H1 (cell line): Measurements from ENCODE around the gene PITPNC1. TPM values are rescaled to one million over a fixed set of nuclear protein-coding genes. Genes with fewer than 3 reads are reported as not detected.

Experiments
- CTCF ChIA-PET: fragments of 300-600 bp; sonication (Branson Sonifier 250); formaldehyde crosslinking; loops from one replicate; lab custom pipeline; 2021; ENCODE audit not compliant: partially characterized antibody; lab: Charles Lee
- POLR2A ChIA-PET: fragments of 300-600 bp; sonication (Branson Sonifier 250); formaldehyde crosslinking; loops from one replicate; lab custom pipeline; 2021; ENCODE audit warnings: inconsistent platforms; ENCODE audit not compliant: partially characterized antibody; lab: Charles Lee
- DNase-seq, 2 experiments: peaks; one replicate each; pipeline versions ENCODE4 v3.0.0 to v3.0.0-alpha.2; 2010 to 2022; ENCODE audit warnings: low spot score in 2 of 2, low read depth in 1 of 2, mixed read lengths in 1 of 2
- FAIRE-seq: peaks from 2 replicates; lab custom pipeline; 2011; peaks lifted over from hg19 to GRCh38; lab: Jason Lieb, UNC
- H2AFZ ChIP-seq: 2 replicates; pipeline ENCODE4 v1.8.1; 2012; ENCODE audit warnings: low read length, inconsistent platforms
- H2AK5ac ChIP-seq: 2 replicates; pipeline ENCODE4 v1.6.1; 2013; ENCODE audit warnings: low read depth, low read length
- H2BK120ac ChIP-seq: replicated peaks from 2 replicates; pipeline ENCODE3; 2013; ENCODE audit warnings: low read depth, low read length, inconsistent platforms
- H2BK12ac ChIP-seq: 2 replicates; pipeline ENCODE4 v1.6.1; 2013; ENCODE audit warnings: low read depth, low read length
- H2BK15ac ChIP-seq: 2 replicates; pipeline ENCODE4 v1.6.1; 2013; ENCODE audit warnings: low read length
- H2BK20ac ChIP-seq: 2 replicates; pipeline ENCODE4 v1.6.1; 2013; ENCODE audit warnings: low read length
- H2BK5ac ChIP-seq: 2 replicates; pipeline ENCODE4 v1.6.1; 2013; ENCODE audit warnings: low read depth, low read length
- H3K14ac ChIP-seq: 2 replicates; pipeline ENCODE4 v1.6.1; 2013; ENCODE audit warnings: inconsistent platforms; ENCODE audit not compliant: insufficient read length
- H3K18ac ChIP-seq: 2 replicates; pipeline ENCODE4 v1.6.1; 2013; ENCODE audit warnings: low read length; ENCODE audit errors: extremely low read depth
- H3K23ac ChIP-seq: 2 replicates; pipeline ENCODE4 v1.6.1; 2013; ENCODE audit warnings: inconsistent platforms; ENCODE audit not compliant: insufficient read length
- H3K23me2 ChIP-seq: 2 replicates; pipeline ENCODE4 v1.6.1; 2013; ENCODE audit warnings: low read depth, low read length
- H3K27ac ChIP-seq: 2 replicates; pipeline ENCODE4 v1.6.1; 2011; ENCODE audit warnings: low read depth, low read length, inconsistent platforms
- H3K27me3 ChIP-seq, 4 experiments: replicated peaks in 1 of 4; 1 replicate in 1 of 4; 2 replicates in 3 of 4; pipeline versions ENCODE4 v1.6.1 to v1.8.1; 2011 to 2013; ENCODE audit warnings: low read length in 3 of 4, mild to moderate bottlenecking in 3 of 4, inconsistent platforms in 2 of 4, mixed read lengths in 2 of 4, moderate library complexity in 1 of 4; ENCODE audit not compliant: control insufficient read depth in 3 of 4, insufficient read depth in 3 of 4; ENCODE audit errors: extremely low read depth in 1 of 4
- H3K36me3 ChIP-seq, 4 experiments: 2 replicates each; pipeline versions ENCODE4 v1.6.1 to v1.8.1; 2011 to 2013; ENCODE audit warnings: mild to moderate bottlenecking in 4 of 4, low read length in 3 of 4, moderate library complexity in 2 of 4, control low read depth in 1 of 4, inconsistent platforms in 1 of 4; ENCODE audit not compliant: insufficient read depth in 4 of 4, control insufficient read depth in 2 of 4
- H3K4ac ChIP-seq: replicated peaks from 2 replicates; pipeline ENCODE3; 2013; ENCODE audit warnings: low read length, low read depth, mixed read lengths, inconsistent platforms; ENCODE audit not compliant: insufficient read length
- H3K4me1 ChIP-seq, 4 experiments: replicated peaks in 1 of 4; 1 replicate in 1 of 4; 2 replicates in 3 of 4; pipeline versions ENCODE4 v1.6.1 to v1.8.1; 2011 to 2013; ENCODE audit warnings: low read length in 3 of 4, inconsistent platforms in 2 of 4, mixed read lengths in 1 of 4; ENCODE audit not compliant: insufficient read depth in 4 of 4, control insufficient read depth in 3 of 4
- H3K4me2 ChIP-seq, 2 experiments: 2 replicates each; pipeline versions ENCODE4 v1.6.1 to v1.8.1; 2011 to 2013; ENCODE audit warnings: low read depth in 2 of 2, low read length in 2 of 2, control low read depth in 1 of 2, inconsistent platforms in 1 of 2, mild to moderate bottlenecking in 1 of 2; ENCODE audit not compliant: insufficient read depth in 1 of 2
- H3K4me3 ChIP-seq, 4 experiments: fragments of 200-600, 300-600 bp in 1 of 4; sonication (generic), shearing (Covaris generic), sonication (Bioruptor Twin) in 1 of 4; 2 replicates each; pipeline versions ENCODE4 v1.5.1 to v1.8.1; 2011 to 2016; ENCODE audit warnings: low read length in 4 of 4, low read depth in 3 of 4, control low read depth in 2 of 4, inconsistent platforms in 2 of 4, mild to moderate bottlenecking in 2 of 4, mixed read lengths in 1 of 4, moderate library complexity in 1 of 4; ENCODE audit not compliant: insufficient read depth in 2 of 4; ENCODE audit errors: extremely low read depth in 1 of 4
- H3K56ac ChIP-seq: replicated peaks from 2 replicates; pipeline ENCODE3; 2013; ENCODE audit warnings: low read depth, mild to moderate bottlenecking, mixed read lengths, low read length, inconsistent platforms; ENCODE audit not compliant: insufficient read length
- H3K79me1 ChIP-seq: 2 replicates; pipeline ENCODE4 v1.6.1; 2013; ENCODE audit warnings: low read depth, low read length, control low read depth
- H3K79me2 ChIP-seq, 2 experiments: 2 replicates each; pipeline versions ENCODE4 v1.6.1 to v1.8.1; 2012 to 2013; ENCODE audit warnings: low read length in 2 of 2, mild to moderate bottlenecking in 2 of 2, inconsistent platforms in 1 of 2; ENCODE audit not compliant: insufficient read depth in 2 of 2, control insufficient read depth in 1 of 2
- H3K9ac ChIP-seq, 4 experiments: replicated peaks in 1 of 4; 1 replicate in 1 of 4; 2 replicates in 3 of 4; pipeline versions ENCODE4 v1.6.1 to v1.8.1; 2011 to 2013; ENCODE audit warnings: low read depth in 3 of 4, low read length in 3 of 4, control low read depth in 2 of 4, mild to moderate bottlenecking in 2 of 4, moderate library complexity in 2 of 4, inconsistent platforms in 1 of 4; ENCODE audit errors: extremely low read depth in 1 of 4
- H3K9me3 ChIP-seq, 2 experiments: 2 replicates each; pipeline versions ENCODE4 v1.6.1 to v1.8.1; 2012 to 2013; ENCODE audit warnings: mild to moderate bottlenecking in 2 of 2, moderate library complexity in 2 of 2, control low read depth in 1 of 2, inconsistent platforms in 1 of 2, low read depth in 1 of 2, low read length in 1 of 2, mixed read lengths in 1 of 2; ENCODE audit not compliant: insufficient read depth in 2 of 2
- H4K20me1 ChIP-seq, 2 experiments: replicated peaks in 1 of 2; 2 replicates each; pipeline versions ENCODE3 to v1.8.1; 2011 to 2013; ENCODE audit warnings: inconsistent platforms in 2 of 2, low read length in 2 of 2, mild to moderate bottlenecking in 1 of 2; ENCODE audit not compliant: insufficient read depth in 2 of 2, control insufficient read depth in 1 of 2
- H4K5ac ChIP-seq: 2 replicates; pipeline ENCODE4 v1.6.1; 2013; ENCODE audit warnings: low read length, low read depth, mixed read lengths, inconsistent platforms; ENCODE audit not compliant: insufficient read length
- H4K8ac ChIP-seq: 2 replicates; pipeline ENCODE4 v1.8.0; 2013; ENCODE audit warnings: mild to moderate bottlenecking, moderate library complexity, low read length, inconsistent platforms; ENCODE audit not compliant: insufficient read depth; ENCODE audit errors: extremely low read depth
- H4K91ac ChIP-seq: replicated peaks from 2 replicates; pipeline ENCODE3; 2013; ENCODE audit warnings: low read length, mixed read lengths, inconsistent platforms; ENCODE audit not compliant: insufficient read length
- BCL11A ChIP-seq, 2 experiments: IDR thresholded peaks; one replicate each; pipeline ENCODE4 v1.6.1; 2011; ENCODE audit warnings: low read depth in 2 of 2, low read length in 2 of 2, mild to moderate bottlenecking in 2 of 2
- CBX8 ChIP-seq: fragments of 300-800, 300-1000 bp; sonication (generic); IDR thresholded peaks from 2 replicates; pipeline ENCODE4 v1.7.1; 2016; ENCODE audit warnings: low read depth, low read length, borderline replicate concordance
- CHD1 ChIP-seq: IDR thresholded peaks from 2 replicates; pipeline ENCODE4 v1.6.1; 2012; ENCODE audit warnings: low read depth, low read length, improper control_type of control experiment
- JUND ChIP-seq: IDR thresholded peaks from 2 replicates; pipeline ENCODE4 v1.6.1; 2011; ENCODE audit warnings: mild to moderate bottlenecking, improper control_type of control experiment, low read length
- PHF8 ChIP-seq: fragments of 200-600 bp; sonication (generic); conservative IDR thresholded peaks from 2 replicates; pipeline ENCODE4 v1.7.1; 2012; ENCODE audit warnings: low read depth, mild to moderate bottlenecking, inconsistent platforms, low read length, moderate library complexity
- SIRT6 ChIP-seq: IDR thresholded peaks from one replicate; pipeline ENCODE4 v1.7.1; 2012; ENCODE audit warnings: low read length, inconsistent platforms
- WGBS, 2 experiments: shearing (Covaris generic) in 1 of 2; methylation state at CpG; one replicate each; pipeline versions ENCODE4 v1.1.6 to v1.1.7; 2013 to 2015; ENCODE audit warnings: low lambda C conversion rate in 2 of 2, mixed read lengths in 2 of 2, inconsistent platforms in 1 of 2, low coverage in 1 of 2, missing lambda C conversion rate in 1 of 2; ENCODE audit not compliant: insufficient replicate concordance in 2 of 2, insufficient coverage in 1 of 2, insufficient read length in 1 of 2; ENCODE audit errors: extremely low coverage in 1 of 2, missing lambda C conversion rate in 1 of 2; 5-methylcytosine and 5-hydroxymethylcytosine counted together
- polyA plus RNA-seq, 7 experiments: library from polyadenylated mRNA; depleted of rRNA in 3 of 7; stranded (reverse) in 5 of 7; unstranded in 2 of 7; fragments of >200 nt in 5 of 7; fragments of 200-250 nt in 2 of 7; gene quantifications; 1 replicate in 5 of 7; 2 replicates in 1 of 7; 4 replicates in 1 of 7; pipeline versions ENCODE4 v1.2.1 to v1.2.3, GENCODE V29; 2011 to 2013; ENCODE audit warnings: missing spikeins in 2 of 7, mixed read lengths in 2 of 7
- total RNA-seq: library from RNA; stranded (reverse); fragmentation: NEBNext Ultra II Directional; extraction: Animal tissue kit (Norgen Biotek cat#: 25700); gene quantifications from 2 replicates; pipeline ENCODE4 v1.2.1, GENCODE V29; 2021
- TF ChIP-seq, protein P1 (sequence below): IDR thresholded peaks from 2 replicates; pipeline ENCODE4 v1.6.1; 2012; ENCODE audit warnings: inconsistent platforms

The PITPNC1 gene
- total and polyA plus RNA-seq, 2 of the 8 experiments (the other 6 are each of a cell fraction or from before 2014, with no cell fraction given): 17.6 to 54.7 TPM

DNA sequence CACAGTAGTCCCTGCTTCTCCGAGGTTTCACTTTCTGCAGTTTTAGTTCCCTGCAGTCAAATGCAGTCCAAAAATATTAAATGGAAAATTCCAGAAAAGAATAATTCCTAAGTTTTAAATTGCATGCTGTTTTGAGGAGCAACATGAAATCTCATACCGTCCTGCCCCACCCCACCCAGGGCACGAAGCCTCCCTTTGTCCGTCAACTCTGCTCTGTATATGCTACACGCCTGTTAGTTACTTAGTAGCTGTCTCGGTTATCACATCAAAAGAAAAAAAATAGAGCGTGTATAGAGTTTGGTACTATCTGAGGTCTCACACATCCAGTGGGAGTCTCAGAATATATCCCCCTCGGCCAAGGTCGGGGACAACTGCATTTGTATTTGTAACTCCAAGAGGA, 211.2 kb downstream of the PITPNC1 start:
- Histone ChIP-seq H3K4me2 (no peak overlapping the region), H3K4me3 (no peak overlapping the region), H3K23ac (no peak overlapping the region), H3K27ac (no peak overlapping the region), H4K20me1 (no peaks in the 10 kb centered on the region), H3K79me1 (no peaks in the 10 kb centered on the region), H2BK20ac (no peak overlapping the region), H3K79me2 (no peaks in the 10 kb centered on the region), H2BK5ac (no peak overlapping the region), H3K36me3 (no peaks in the 10 kb centered on the region), H2BK15ac (no peak overlapping the region), H3K4me1 (no peaks in the 10 kb centered on the region; a peak in 2 of 7 replicates), H2BK12ac (no peak overlapping the region), H3K27me3 (no peaks in the 10 kb centered on the region), H4K91ac (no peak overlapping the region), H4K5ac (no peak overlapping the region), H2BK120ac (no peak overlapping the region), H3K14ac (no peak overlapping the region), H2AFZ (no peak overlapping the region), H3K9me3 (no peaks in the 10 kb centered on the region), H3K18ac (no peak overlapping the region), H4K8ac (no peak overlapping the region), H3K23me2 (no peaks in the 10 kb centered on the region), H3K4ac (peak overlapping the region; percentile 91), H3K9ac (no peak overlapping the region), H3K56ac (no peak overlapping the region), H2AK5ac (no peak overlapping the region)
- POLR2A ChIA-PET: interaction anchor here (0.6 kb wide), 1 partner anchor 8 kb away, joined by 4 read pairs; no protein-coding TSS in a partner anchor
- DNase-seq (no peak), FAIRE-seq (no peak)
- 91% methylated on average over 9 of the region's 9 CpGs; no CpG with 5 or more reads in 1 of the 2 experiments for WGBS, 2 experiments
- CTCF ChIA-PET: interaction anchor here (0.5 to 2.0 kb wide), 6 partner anchors 9 to 477 kb away, joined by 3 to 7 read pairs (median 4); no protein-coding TSS in a partner anchor
- no peak for TF ChIP-seq CBX8
- no peak for TF ChIP-seq SIRT6
- TF ChIP-seq PHF8: no peak
- TF ChIP-seq, protein P1, sequence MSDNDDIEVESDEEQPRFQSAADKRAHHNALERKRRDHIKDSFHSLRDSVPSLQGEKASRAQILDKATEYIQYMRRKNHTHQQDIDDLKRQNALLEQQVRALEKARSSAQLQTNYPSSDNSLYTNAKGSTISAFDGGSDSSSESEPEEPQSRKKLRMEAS: no peak
- no peak for TF ChIP-seq JUND
- no peak for TF ChIP-seq CHD1
- TF ChIP-seq BCL11A (IDR thresholded peaks at IDR 0.05; ENCODE audit: low read depth in 2 of 2, low read length in 2 of 2): no peak
